Thyroid gland (tissue), 4 donors: Measurements from ENCODE around the gene GUCA2B. TPM values are rescaled to one million over a fixed set of nuclear protein-coding genes. Genes with fewer than 3 reads are reported as not detected.

ENCODE experiments used
- DNase-seq, 2 donors: peaks; one replicate each; pipeline ENCODE4 v3.0.0-alpha.2; 2019
- H3K27ac ChIP-seq, 3 donors: fragments of 200-600 bp; sonication (generic); 1 replicate in 2 of 3; 2 replicates in 1 of 3; pipeline ENCODE4 v1.5.1; 2016 to 2019; ENCODE audit warnings: mild to moderate bottlenecking in 1 of 3, moderate library complexity in 1 of 3
- H3K27me3 ChIP-seq: fragments of 200-600 bp; sonication (generic); one replicate; pipeline ENCODE4 v1.5.1; 2019
- H3K36me3 ChIP-seq, 2 donors: fragments of 200-600 bp; sonication (generic); one replicate each; pipeline ENCODE4 v1.5.1; 2016 to 2019
- H3K4me1 ChIP-seq, 2 donors: fragments of 200-600 bp; sonication (generic); one replicate each; pipeline ENCODE4 v1.5.1; 2017 to 2019
- H3K4me3 ChIP-seq, 3 donors: fragments of 200-600 bp; sonication (generic); replicated peaks in 1 of 3; 1 replicate in 2 of 3; 2 replicates in 1 of 3; pipeline ENCODE4 v1.5.1; 2016; ENCODE audit warnings: mild to moderate bottlenecking in 1 of 3
- H3K9me3 ChIP-seq: fragments of 200-600 bp; sonication (generic); one replicate; pipeline ENCODE4 v1.5.1; 2017
- POLR2A ChIP-seq, 2 donors: fragments of 450-650 bp; IDR thresholded peaks; one replicate each; pipeline ENCODE4 v1.6.1; 2017; ENCODE audit warnings: antibody characterized with exemption in 2 of 2, mild to moderate bottlenecking in 2 of 2, moderate library complexity in 1 of 2
- WGBS, 2 donors: methylation state at CpG; one replicate each; pipeline ENCODE4 v1.1.5; 2017; 5-methylcytosine and 5-hydroxymethylcytosine counted together
- intact Hi-C: fragments of 100-400 bp; cut with DNase I; formaldehyde crosslinking; loops from one replicate; pipeline ENCODE4 v1.15.1; 2023
- total RNA-seq, 4 donors: library from RNA; depleted of rRNA; stranded (reverse); fragments of >200 nt; gene quantifications; one replicate each; pipeline ENCODE4 v1.2.3, GENCODE V29; 2016
- TF ChIP-seq, protein P1 (sequence below), 6 experiments: fragments of 200-600 bp in 3 of 6; fragments of 450-650 bp in 3 of 6; sonication (generic) in 3 of 6; IDR thresholded peaks; one replicate each; pipeline ENCODE4 v1.5.1; 2016 to 2019; ENCODE audit warnings: antibody characterized with exemption in 6 of 6, mild to moderate bottlenecking in 2 of 6, inconsistent platforms in 1 of 6, moderate library complexity in 1 of 6

The GUCA2B gene
- not detected for total RNA-seq

GRCh38 chr1:42152907-42153600 lies at the start of gene GUCA2B:
TSS of gene GUCA2B (plus strand) at chr1:42153410. CDS start at chr1:42153451, 41 bp downstream.
- TF ChIP-seq POLR2A (IDR thresholded peaks at IDR 0.05) = no peak
- TF ChIP-seq, protein P1, sequence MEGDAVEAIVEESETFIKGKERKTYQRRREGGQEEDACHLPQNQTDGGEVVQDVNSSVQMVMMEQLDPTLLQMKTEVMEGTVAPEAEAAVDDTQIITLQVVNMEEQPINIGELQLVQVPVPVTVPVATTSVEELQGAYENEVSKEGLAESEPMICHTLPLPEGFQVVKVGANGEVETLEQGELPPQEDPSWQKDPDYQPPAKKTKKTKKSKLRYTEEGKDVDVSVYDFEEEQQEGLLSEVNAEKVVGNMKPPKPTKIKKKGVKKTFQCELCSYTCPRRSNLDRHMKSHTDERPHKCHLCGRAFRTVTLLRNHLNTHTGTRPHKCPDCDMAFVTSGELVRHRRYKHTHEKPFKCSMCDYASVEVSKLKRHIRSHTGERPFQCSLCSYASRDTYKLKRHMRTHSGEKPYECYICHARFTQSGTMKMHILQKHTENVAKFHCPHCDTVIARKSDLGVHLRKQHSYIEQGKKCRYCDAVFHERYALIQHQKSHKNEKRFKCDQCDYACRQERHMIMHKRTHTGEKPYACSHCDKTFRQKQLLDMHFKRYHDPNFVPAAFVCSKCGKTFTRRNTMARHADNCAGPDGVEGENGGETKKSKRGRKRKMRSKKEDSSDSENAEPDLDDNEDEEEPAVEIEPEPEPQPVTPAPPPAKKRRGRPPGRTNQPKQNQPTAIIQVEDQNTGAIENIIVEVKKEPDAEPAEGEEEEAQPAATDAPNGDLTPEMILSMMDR (IDR thresholded peaks at IDR 0.05) = no peak
- H3K4me1 ChIP-seq = no peaks in the 10 kb centered on the region
- WGBS, 2 donors = 76 to 81% methylated on average over 5 to 12 of the region's 12 CpGs

DNA sequence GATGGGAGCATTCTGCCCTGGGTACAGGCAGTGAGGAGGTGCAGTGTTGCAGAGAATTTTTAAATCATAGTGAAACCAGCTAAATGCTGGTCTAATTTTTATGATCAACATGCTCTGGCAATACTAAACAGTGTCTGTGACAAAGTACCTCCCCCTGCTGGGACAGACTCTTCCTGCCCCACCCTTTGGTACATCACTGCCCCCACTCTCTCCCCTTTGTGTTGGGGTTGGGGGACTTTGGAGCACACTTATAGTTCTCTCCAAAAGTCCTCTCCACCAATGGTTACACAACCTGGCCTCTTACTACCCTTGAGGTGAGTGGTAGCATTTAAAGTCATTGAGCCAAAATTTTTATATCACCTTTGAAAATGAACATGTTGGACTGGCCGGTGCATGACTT lies 48.2 kb upstream of the GUCA2B start:
- Histone ChIP-seq H3K36me3 (no peaks in the 10 kb centered on the region), H3K4me1 (no peaks in the 10 kb centered on the region), H3K27ac (no peak overlapping the region), H3K4me3 (no peak overlapping the region), H3K27me3 (no peaks in the 10 kb centered on the region), H3K9me3 (no peaks in the 10 kb centered on the region)
- 60 to 82% methylated on average over 1 of the region's 1 CpG for WGBS, 2 donors
- intact Hi-C loops = no loop called here
- no peak for DNase-seq
- TF ChIP-seq, protein P1 (IDR thresholded peaks at IDR 0.05) = no peak
- no peak for TF ChIP-seq POLR2A (IDR thresholded peaks at IDR 0.05)

More at GRCh38 chr1:42152907-42153600, at the start of gene GUCA2B:
- no peaks in the 10 kb centered on the region for H3K27me3 ChIP-seq
- intact Hi-C loops = no loop called here
- no peak within 1 kb of the TSS for H3K4me3 ChIP-seq
- H3K9me3 ChIP-seq = no peaks in the 10 kb centered on the region
- no peak for DNase-seq
- H3K36me3 ChIP-seq = no peaks in the 10 kb centered on the region
- no peak within 1 kb of the TSS for H3K27ac ChIP-seq

- Histone ChIP-seq H3K9me3 (no peaks in the 10 kb centered on the region), H3K4me3 (no peak overlapping the region), H3K4me1 (no peaks in the 10 kb centered on the region), H3K27me3 (no peaks in the 10 kb centered on the region), H3K36me3 (no peaks in the 10 kb centered on the region), H3K27ac (no peak overlapping the region)
- no peak for DNase-seq
- intact Hi-C loops = no loop called here
- 84 to 90% methylated on average over 7 of the region's 7 CpGs for WGBS, 2 donors
- no peak for TF ChIP-seq POLR2A (IDR thresholded peaks at IDR 0.05)
- TF ChIP-seq, protein P1 (IDR thresholded peaks at IDR 0.05) = no peak
Observed at GRCh38 chr1:42108309-42108708, 44.9 kb upstream of the GUCA2B start.

DNA sequence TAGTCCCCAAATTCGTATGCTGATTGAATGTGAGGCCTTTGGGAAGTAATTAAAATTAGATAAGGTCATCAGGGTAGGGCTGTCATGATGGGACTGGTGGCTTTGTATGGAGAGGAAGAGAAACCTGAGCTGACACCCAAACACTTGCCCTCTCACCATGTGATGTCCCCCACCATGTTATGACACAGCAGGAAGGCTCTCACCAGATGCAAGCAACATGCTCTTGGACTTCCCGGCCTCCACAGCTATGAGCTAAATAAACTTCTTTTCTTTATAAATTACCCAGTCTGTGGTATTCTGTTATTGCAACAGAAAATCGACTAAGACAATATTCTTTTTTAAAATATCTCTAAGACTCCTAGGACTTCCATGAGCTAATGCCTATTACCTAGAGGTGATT lies 43.6 kb upstream of the GUCA2B start:
- Histone ChIP-seq H3K27ac (no peak overlapping the region), H3K4me1 (peaks cover 0 to 11% of the 10 kb centered on the region in 2 donors), H3K9me3 (no peaks in the 10 kb centered on the region), H3K27me3 (no peaks in the 10 kb centered on the region), H3K36me3 (no peaks in the 10 kb centered on the region), H3K4me3 (no peak overlapping the region)
- DNase-seq = no peak
- intact Hi-C loops = no loop called here
- TF ChIP-seq POLR2A (IDR thresholded peaks at IDR 0.05) = no peak
- TF ChIP-seq, protein P1 (IDR thresholded peaks at IDR 0.05) = no peak
- WGBS, 2 donors = 83 to 87% methylated on average over 3 of the region's 3 CpGs

DNA sequence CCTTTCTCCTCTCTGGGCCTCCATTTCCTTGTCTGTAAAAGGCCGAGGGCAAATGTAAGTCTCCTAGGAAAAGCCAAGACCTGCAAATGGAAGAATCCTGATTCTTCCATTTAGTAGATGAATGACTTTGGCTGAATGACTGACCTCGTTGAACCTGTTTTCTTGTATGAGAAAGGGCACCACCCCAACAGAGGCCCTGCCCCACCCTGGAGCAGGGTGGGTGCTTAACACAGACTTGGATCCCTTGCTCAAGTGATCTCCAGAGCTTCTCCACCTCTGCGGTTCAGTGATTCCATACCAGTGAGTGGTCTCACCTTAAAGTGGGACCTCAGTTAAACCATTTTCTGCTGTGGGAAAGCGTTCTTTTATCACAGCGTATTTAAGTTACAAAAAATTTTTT lies 39.0 kb upstream of the GUCA2B start:
- 54 to 56% methylated on average over 5 of the region's 5 CpGs for WGBS, 2 donors
- Histone ChIP-seq H3K36me3 (no peaks in the 10 kb centered on the region), H3K27ac (peak overlapping the region in 1 of 3 donors; percentile 17), H3K4me3 (no peak overlapping the region), H3K9me3 (no peaks in the 10 kb centered on the region), H3K4me1 (peaks cover 0 to 11% of the 10 kb centered on the region in 2 donors), H3K27me3 (no peaks in the 10 kb centered on the region)
- intact Hi-C loops = no loop called here
- TF ChIP-seq POLR2A (IDR thresholded peaks at IDR 0.05) = no peak
- peak in 1 of 2 donors; percentile 11 for DNase-seq
